GM19351 (cell line): ENCODE data around the gene TRIM24.
A peak's percentile ranks its signal among the peaks of the same experiment; 100 is the strongest.
"Not testable (repeated sequence)": the region's sequence is repeated elsewhere in the genome, so short reads cannot be mapped to it uniquely, and the experiment has no call there.

ENCODE experiments used
- ATAC-seq: cut with Tn5 transposase; IDR thresholded peaks from one replicate; pipeline ENCODE4 v1.9.1; 2021; ENCODE audit warnings: mild to moderate bottlenecking, moderate library complexity; ENCODE audit not compliant: unreplicated experiment

The TRIM24 gene

GRCh38 chr7:138459413-138460175, 465 bp upstream of the TRIM24 start:
- ATAC-seq: peak; percentile 70

- peak; percentile 33 for ATAC-seq
Observed at GRCh38 chr7:138460649-138461607, 869 bp downstream of the TRIM24 start.

GRCh38 chr7:138463291-138463618, 3.2 kb downstream of the TRIM24 start:
- ATAC-seq: not testable (repeated sequence)

- ATAC-seq: no peak
Observed at GRCh38 chr7:138465046-138465445, 5.0 kb downstream of the TRIM24 start.

- peak; percentile 72 for ATAC-seq
Observed at GRCh38 chr7:138466069-138466756, 6.2 kb downstream of the TRIM24 start.

- ATAC-seq: no peak
Observed at GRCh38 chr7:138468244-138469123, 8.4 kb downstream of the TRIM24 start.

- no peak for ATAC-seq
Observed at GRCh38 chr7:138470391-138471157, 10.5 kb downstream of the TRIM24 start.

- ATAC-seq: no peak
Observed at GRCh38 chr7:138472292-138473079, 12.4 kb downstream of the TRIM24 start.

GRCh38 chr7:138475377-138475776, 15.3 kb downstream of the TRIM24 start:
- no peak for ATAC-seq

- ATAC-seq: no peak
Observed at GRCh38 chr7:138477081-138477578, 17.1 kb downstream of the TRIM24 start.

- ATAC-seq: no peak
Observed at GRCh38 chr7:138477581-138477980, 17.5 kb downstream of the TRIM24 start.

GRCh38 chr7:138478499-138478908, 18.4 kb downstream of the TRIM24 start:
- peak; percentile 78 for ATAC-seq

GRCh38 chr7:138480527-138480926, 20.5 kb downstream of the TRIM24 start:
- ATAC-seq: no peak

GRCh38 chr7:138481447-138482380, 21.7 kb downstream of the TRIM24 start:
- no peak for ATAC-seq

- ATAC-seq: no peak
Observed at GRCh38 chr7:138483531-138483930, 23.5 kb downstream of the TRIM24 start.

- not testable (repeated sequence) for ATAC-seq
Observed at GRCh38 chr7:138485508-138485907, 25.4 kb downstream of the TRIM24 start.

- not testable (repeated sequence) for ATAC-seq
Observed at GRCh38 chr7:138489139-138489538, 29.1 kb downstream of the TRIM24 start.
